NK-92 treated with Interleukin-12 subunit alpha and Interleukin-12 subunit beta, amount 100 ng/mL, for 24 hours (cell line): ENCODE results near the gene VPS45.
"Not testable (repeated sequence)": the region's sequence is repeated elsewhere in the genome, so short reads cannot be mapped to it uniquely, and the experiment has no call there.

Experiments used
- DNase-seq: peaks from one replicate; lab custom pipeline; 2025; lab: John Stamatoyannopoulos, UW

The VPS45 gene

GRCh38 chr1:150067184-150068108 lies at the start of gene VPS45:
TSS of gene VPS45 (plus strand) at chr1:150067776. CDS start at chr1:150067858, 82 bp downstream.
- DNase-seq, result peak; percentile 87

GRCh38 chr1:150018165-150018564 lies 49.4 kb upstream of the VPS45 start:
- no peak for DNase-seq

DNA sequence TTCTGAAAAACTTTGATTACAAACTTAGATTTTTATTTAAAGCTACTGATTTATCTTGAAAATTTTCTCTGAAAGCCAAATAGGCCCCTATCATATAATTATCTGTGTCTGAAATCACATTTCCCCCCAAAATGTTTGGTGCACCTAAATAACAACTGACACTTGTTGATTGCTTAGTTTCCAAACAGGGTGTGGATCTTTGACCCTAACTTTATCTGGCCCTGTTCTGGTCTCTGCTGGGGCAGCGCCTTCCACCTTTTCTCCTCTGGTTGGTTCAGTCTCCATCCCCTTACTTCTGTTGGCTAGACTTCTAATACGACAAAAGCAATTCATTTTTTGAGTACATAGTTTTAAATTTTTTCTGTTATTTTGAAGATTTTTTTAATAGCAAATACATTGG lies 46.9 kb upstream of the VPS45 start:
- DNase-seq, result no peak

DNA sequence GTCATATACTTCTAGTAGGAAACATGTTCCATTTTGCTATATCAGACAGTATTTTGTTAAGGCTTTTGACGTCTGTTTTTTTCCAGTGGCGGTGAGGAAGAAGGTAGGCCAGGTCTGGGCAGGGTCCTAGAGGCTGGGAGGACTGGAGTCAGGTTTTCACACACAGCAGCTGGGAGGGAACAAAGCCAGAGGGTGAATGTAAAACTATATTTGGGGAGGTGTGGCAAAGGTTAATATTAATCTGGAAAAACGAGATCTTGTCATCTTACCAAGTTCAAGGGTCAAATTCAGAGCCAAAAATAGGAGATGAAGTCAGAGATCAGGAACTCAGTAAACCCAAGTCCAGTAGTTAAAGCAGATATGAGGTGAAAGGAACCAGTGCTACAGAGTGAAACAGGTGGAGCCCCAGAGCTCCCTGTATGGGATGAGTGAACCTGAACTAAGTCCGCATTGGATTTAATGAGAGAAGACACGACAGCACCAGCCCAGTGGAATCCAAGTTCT lies 46.3 kb upstream of the VPS45 start:
- DNase-seq, result no peak

DNA sequence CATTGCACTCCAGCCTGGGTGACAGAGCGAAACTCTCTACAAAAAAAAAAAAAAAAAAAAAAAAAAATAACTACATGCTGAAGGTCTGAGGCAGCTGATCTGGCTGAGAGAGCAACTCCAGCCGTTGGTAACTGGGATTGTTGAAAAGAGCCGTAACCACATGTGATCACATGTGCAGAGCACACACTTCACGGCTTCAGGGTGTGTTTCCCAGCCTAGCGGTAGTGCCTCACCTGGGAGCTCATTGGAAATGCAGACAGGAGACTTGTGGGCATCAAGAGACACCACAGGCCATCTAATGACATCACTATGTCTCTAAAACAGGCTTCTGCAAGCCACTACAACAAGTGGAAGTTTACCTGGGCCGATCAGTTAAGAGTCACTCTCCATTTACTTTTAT lies 45.2 kb upstream of the VPS45 start:
- DNase-seq, result no peak

GRCh38 chr1:150024156-150024555 lies 43.4 kb upstream of the VPS45 start:
- DNase-seq, result no peak

GRCh38 chr1:150028322-150028721 lies 39.3 kb upstream of the VPS45 start:
- no peak for DNase-seq

DNA sequence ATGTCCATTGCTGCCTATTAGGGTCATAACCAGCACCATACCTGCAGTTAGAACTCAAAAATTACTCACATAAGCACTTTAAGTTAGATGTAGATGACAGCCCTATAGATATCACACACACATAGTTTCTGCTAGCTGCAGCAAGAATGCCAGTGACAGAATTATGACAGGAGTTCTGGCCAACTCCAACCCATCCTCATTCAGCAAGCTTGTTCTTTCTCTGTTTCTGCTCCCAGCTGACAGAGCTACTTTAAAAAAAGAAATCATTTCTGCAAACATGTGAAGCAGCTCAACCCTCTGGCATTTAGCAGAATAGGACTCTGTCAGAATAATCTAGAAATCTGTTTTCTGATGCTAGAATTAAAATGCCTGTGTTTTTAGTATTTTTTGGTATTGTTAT lies 33.2 kb upstream of the VPS45 start:
- no peak for DNase-seq

GRCh38 chr1:150049926-150050325 lies 17.6 kb upstream of the VPS45 start:
- DNase-seq, result no peak

- DNase-seq, result no peak
Measured at GRCh38 chr1:150051089-150051373, 16.5 kb upstream of the VPS45 start.

DNA sequence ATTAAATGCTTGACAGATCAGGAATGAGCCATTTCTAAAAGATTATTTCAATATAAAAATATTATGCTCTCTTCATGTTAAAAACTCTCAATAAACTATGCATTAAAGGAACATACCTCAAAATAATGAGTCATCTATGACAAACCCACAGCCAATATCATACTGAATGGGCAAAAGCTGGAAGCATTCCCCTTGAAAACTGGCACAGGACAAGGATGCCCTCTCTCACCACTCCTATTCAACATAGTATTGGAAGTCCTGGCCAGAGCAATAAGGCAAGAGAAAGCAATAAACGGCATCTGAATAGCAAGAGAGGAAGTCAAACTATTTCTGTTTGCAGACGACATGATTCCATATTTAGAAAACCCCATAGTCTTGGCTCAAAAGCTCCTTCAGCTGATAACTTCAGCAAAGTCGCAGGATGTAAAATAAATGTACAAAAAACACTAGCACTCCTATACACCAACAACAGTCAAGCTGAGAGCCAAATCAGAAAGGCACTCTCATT lies 15.6 kb upstream of the VPS45 start:
- not testable (repeated sequence) for DNase-seq

DNA sequence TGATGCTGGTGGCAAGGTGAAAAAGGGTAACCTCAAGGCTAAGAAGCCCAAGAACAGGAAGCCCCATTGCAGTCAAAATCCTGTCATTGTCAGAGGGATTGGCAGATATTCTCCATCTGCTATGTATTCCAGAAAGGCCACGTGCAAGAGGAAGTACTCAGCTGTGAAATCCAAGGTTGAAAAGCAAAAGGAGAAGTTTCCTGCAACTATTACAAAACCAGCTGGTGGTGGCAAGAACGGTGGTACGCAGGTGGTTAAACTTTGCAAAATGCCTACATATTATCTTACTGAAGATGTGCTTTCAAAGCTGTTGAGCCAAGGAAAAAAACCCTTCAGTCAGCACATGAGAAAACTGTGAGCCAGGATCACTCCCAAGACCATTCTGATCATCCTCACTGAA lies 13.7 kb upstream of the VPS45 start:
- DNase-seq, result no peak

GRCh38 chr1:150055507-150055906 lies 12.1 kb upstream of the VPS45 start:
- not testable (repeated sequence) for DNase-seq

GRCh38 chr1:150056407-150056806 lies 11.2 kb upstream of the VPS45 start:
- no peak for DNase-seq

GRCh38 chr1:150060260-150060659 lies 7.3 kb upstream of the VPS45 start:
- DNase-seq, result no peak

DNA sequence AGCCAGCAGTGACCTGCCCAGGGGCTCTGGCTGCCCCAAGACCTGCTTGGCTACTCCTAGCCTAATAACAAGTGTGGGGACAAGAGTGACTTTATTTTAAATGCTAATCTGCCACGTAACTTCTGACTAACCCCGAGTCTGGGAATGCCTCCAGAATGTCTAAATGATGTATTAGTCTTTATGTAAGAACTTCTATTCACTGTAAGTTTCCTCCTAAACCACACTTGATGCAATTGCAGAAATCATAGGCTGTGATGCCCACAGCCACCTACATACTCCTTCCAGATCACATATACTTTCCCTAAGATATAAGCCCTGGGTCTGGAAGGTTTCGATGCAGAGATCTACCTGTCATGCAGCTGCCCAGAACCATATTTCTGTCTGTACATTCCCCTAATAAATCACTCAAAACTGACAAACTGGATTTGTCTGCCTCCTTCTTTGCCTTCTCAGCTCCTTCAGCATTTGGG lies 5.9 kb upstream of the VPS45 start:
- DNase-seq, result no peak

DNA sequence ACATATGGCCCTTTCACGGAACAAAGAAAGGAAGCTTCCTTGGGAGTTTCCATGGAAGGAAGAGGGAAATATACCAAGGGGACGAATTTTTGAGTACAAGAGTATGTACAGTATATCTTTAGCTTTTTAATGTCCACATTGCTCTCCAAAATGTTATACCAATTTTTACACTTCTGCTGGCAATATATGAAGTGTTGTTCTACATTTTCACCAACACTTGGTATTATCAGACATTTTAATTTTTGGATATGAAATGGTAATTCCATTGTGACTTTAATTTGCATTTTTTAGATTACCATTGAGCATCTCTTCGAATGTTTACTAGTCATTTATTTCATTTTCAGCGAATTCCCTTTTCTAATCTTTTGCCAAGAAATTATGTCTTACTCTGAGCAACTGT lies 5.5 kb upstream of the VPS45 start:
- DNase-seq, result no peak

DNA sequence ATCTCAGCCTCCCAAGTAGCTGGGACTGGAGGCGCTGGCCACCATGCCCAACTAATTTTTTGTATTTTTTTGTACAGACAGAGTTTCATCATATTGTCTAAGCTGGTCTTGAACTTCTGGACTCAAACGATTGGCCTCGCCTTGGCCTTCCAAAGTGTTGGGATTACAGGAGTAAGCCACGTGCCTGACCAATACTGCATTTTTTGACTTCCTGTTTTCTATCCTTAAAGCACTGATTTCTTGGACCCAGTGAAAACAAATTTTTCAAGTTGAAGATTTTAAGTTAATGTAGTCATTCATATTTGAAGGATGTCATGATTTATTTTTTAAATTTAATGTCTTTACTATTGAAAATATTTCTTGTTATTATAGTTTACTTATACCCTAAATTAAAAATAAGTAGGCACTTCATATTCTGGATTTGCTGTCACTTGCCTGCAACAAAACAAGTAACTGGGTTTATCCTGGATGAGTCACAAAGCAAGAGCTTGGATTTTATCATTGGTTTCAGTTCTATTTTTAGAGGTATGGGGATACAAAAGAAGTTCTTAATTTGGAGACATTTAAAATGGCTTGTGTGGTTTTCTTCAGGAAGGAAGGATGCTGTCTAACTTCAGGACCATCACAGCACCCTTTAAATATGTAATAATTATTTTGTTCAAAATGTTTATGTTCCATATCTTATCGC lies 2.2 kb upstream of the VPS45 start:
- DNase-seq, result no peak

DNA sequence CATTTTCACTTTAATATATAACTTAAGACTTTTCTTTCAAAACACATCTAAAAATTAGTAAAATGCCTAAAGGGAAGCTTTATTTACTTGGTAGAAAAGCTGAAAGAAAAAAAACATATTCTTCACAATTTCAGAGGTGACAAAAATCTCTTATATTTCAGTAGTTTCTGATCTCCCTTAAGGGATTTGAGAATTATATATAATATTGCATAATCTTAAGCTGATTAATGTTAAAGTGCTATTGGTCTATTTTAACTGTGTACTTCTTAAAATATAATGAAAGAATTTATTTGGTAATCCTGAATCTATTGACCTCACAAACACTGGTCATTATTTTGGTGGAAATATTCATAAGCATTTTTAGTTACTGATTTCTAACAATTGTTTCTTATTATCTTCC lies 1.2 kb upstream of the VPS45 start:
- no peak for DNase-seq

DNA sequence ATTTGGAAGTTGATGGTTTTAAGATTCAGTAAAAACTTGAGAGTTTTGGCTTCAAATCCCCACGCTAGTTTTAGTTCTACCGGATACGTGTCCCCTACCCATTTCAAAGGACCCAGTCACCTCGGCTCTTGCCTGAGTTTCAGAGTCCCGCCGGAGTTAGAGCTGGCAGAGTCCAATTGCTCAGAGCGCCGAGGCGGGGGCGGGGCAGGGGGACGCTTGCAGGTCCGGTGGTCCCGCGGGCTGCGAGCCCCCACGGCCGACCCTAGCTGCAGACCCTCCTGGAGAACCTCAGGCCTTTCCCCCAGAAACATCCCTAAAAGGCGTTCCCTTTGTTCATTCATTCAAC lies 765 bp upstream of the VPS45 start:
- peak; percentile 71 for DNase-seq

DNA sequence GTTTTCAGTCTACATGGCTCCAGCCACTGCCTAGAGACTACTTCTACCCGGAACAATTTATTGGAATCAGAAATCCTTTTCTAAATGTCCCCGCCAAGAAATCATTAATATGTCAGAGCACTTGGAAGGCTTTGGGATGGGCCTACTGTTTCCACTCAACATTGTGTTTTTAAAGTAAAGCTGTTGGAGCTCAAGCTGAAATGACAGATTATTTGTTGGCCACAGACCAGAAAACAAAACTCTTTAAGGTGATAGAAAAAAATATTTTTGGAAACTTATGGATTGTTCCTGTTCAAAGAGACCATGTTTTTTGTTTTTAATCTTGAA lies 496 bp downstream of the VPS45 start:
- no peak for DNase-seq

GRCh38 chr1:150069923-150070322 lies 2.3 kb downstream of the VPS45 start:
- no peak for DNase-seq

- no peak for DNase-seq
Measured at GRCh38 chr1:150072959-150073358, 5.4 kb downstream of the VPS45 start.
